ENCODE measurements around the gene CENPO. TPM values are rescaled to one million over a fixed set of nuclear protein-coding genes. Genes with fewer than 3 reads are reported as not detected.
A peak's percentile ranks its signal among the peaks of the same experiment; 100 is the strongest.

CENPO gene
- total RNA-seq = 1.6 and 1.8 TPM in 2 replicates

- FAIRE-seq = no peak
- DNase-seq (ENCODE audit: low read depth) = peak; percentile 91
- no peaks in the 10 kb centered on the region for H3K36me3 ChIP-seq (ENCODE audit: control insufficient read depth, insufficient read depth, low read length)
- peak within 1 kb of the TSS; percentile 74 for H3K4me3 ChIP-seq (ENCODE audit: low read depth, low read length)
- H3K27me3 ChIP-seq (ENCODE audit: control insufficient read depth, insufficient read depth, low read length) = no peaks in the 10 kb centered on the region
- TF ChIP-seq CTCF (IDR thresholded peaks at IDR 0.05; ENCODE audit: insufficient read depth, low read length, severe bottlenecking) = peak; percentile 84
These were observed at the start of gene CENPO, which contains the start of gene PTRHD1 for GRCh38 chr2:24792874-24793760. Gene CENPO (plus strand): TSS chr2:24793425. CDS start chr2:24793920, 495 bp downstream. Gene PTRHD1 (minus strand): TSS chr2:24793391. CDS start chr2:24793377, 14 bp downstream.

GRCh38 chr2:24743924-24744323 is 49.3 kb upstream of the CENPO start:
- Histone ChIP-seq H3K27me3 (ENCODE audit: control insufficient read depth, insufficient read depth, low read length) (no peaks in the 10 kb centered on the region), H3K36me3 (ENCODE audit: control insufficient read depth, insufficient read depth, low read length) (peaks cover 2% of the 10 kb centered on the region), H3K4me3 (ENCODE audit: low read depth, low read length) (no peak overlapping the region)
- FAIRE-seq (no peak), DNase-seq (ENCODE audit: low read depth) (no peak)
- TF ChIP-seq CTCF (IDR thresholded peaks at IDR 0.05; ENCODE audit: insufficient read depth, low read length, severe bottlenecking) = no peak

- FAIRE-seq = no peak
- no peak for TF ChIP-seq CTCF (IDR thresholded peaks at IDR 0.05; ENCODE audit: insufficient read depth, low read length, severe bottlenecking)
- peaks cover 2% of the 10 kb centered on the region for H3K36me3 ChIP-seq (ENCODE audit: control insufficient read depth, insufficient read depth, low read length)
- no peaks in the 10 kb centered on the region for H3K27me3 ChIP-seq (ENCODE audit: control insufficient read depth, insufficient read depth, low read length)
- no peak overlapping the region for H3K4me3 ChIP-seq (ENCODE audit: low read depth, low read length)
- DNase-seq (ENCODE audit: low read depth) = no peak
These were observed 48.9 kb upstream of the CENPO start for GRCh38 chr2:24744356-24744755.

GRCh38 chr2:24745825-24746224 is 47.4 kb upstream of the CENPO start:
- Histone ChIP-seq H3K4me3 (ENCODE audit: low read depth, low read length) (no peak overlapping the region), H3K36me3 (ENCODE audit: control insufficient read depth, insufficient read depth, low read length) (peaks cover 2% of the 10 kb centered on the region), H3K27me3 (ENCODE audit: control insufficient read depth, insufficient read depth, low read length) (no peaks in the 10 kb centered on the region)
- TF ChIP-seq CTCF (IDR thresholded peaks at IDR 0.05; ENCODE audit: insufficient read depth, low read length, severe bottlenecking) = no peak
- FAIRE-seq (no peak), DNase-seq (ENCODE audit: low read depth) (no peak)

- no peak for FAIRE-seq
- Histone ChIP-seq H3K36me3 (ENCODE audit: control insufficient read depth, insufficient read depth, low read length) (no peaks in the 10 kb centered on the region), H3K27me3 (ENCODE audit: control insufficient read depth, insufficient read depth, low read length) (no peaks in the 10 kb centered on the region), H3K4me3 (ENCODE audit: low read depth, low read length) (no peak overlapping the region)
- no peak for TF ChIP-seq CTCF (IDR thresholded peaks at IDR 0.05; ENCODE audit: insufficient read depth, low read length, severe bottlenecking)
- no peak for DNase-seq (ENCODE audit: low read depth)
These were observed 45.9 kb upstream of the CENPO start for GRCh38 chr2:24747299-24747698.
